Stomach (tissue), 4 donors: ENCODE measurements around the gene PTBP3.

Experiments used
- CTCF ChIP-seq, 7 experiments: fragments of 450-650 bp in 4 of 7; fragments of 200-600 bp in 3 of 7; sonication (generic) in 3 of 7; IDR thresholded peaks; one replicate each; pipeline ENCODE4 v1.5.1; 2016 to 2019; ENCODE audit warnings: antibody characterized with exemption in 7 of 7, control low read depth in 2 of 7, mild to moderate bottlenecking in 1 of 7
- EP300 ChIP-seq: sonication (generic); formaldehyde crosslinking; IDR thresholded peaks from one replicate; pipeline ENCODE4 v1.6.1; 2017; ENCODE audit warnings: antibody characterized with exemption
- POLR2A ChIP-seq, 4 donors: fragments of 450-650 bp; IDR thresholded peaks; one replicate each; pipeline ENCODE4 v1.6.1; 2016; ENCODE audit warnings: antibody characterized with exemption in 4 of 4, control low read depth in 2 of 4, mild to moderate bottlenecking in 1 of 4, moderate library complexity in 1 of 4
- POLR2AphosphoS5 ChIP-seq, 3 donors: sonication (generic); formaldehyde crosslinking; IDR thresholded peaks; one replicate each; pipeline ENCODE4 v1.6.1; 2016; ENCODE audit warnings: antibody characterized with exemption in 3 of 3

- TF ChIP-seq CTCF (IDR thresholded peaks at IDR 0.05) = no peak
- TF ChIP-seq POLR2A (IDR thresholded peaks at IDR 0.05) = no peak
- TF ChIP-seq POLR2AphosphoS5 (IDR thresholded peaks at IDR 0.05) = no peak
- TF ChIP-seq EP300 = no peak
Measured at GRCh38 chr9:112274600-112274999, 58.8 kb downstream of the PTBP3 start.
